H9 (cell line): ENCODE results near the gene PRODH2. TPM values are rescaled to one million over a fixed set of nuclear protein-coding genes. Genes with fewer than 3 reads are reported as not detected.

ENCODE experiments used
- DNase-seq: peaks from one replicate; pipeline ENCODE4 v3.0.0-alpha.2; 2017
- H2AFZ ChIP-seq: one replicate; pipeline ENCODE4 v1.6.1; 2013; ENCODE audit warnings: mild to moderate bottlenecking, low read length, control low read depth, moderate library complexity
- H2AK5ac ChIP-seq: 2 replicates; pipeline ENCODE4 v1.6.1; 2013; ENCODE audit warnings: low read length, control low read depth, mixed read lengths; ENCODE audit not compliant: insufficient read length
- H2BK120ac ChIP-seq: one replicate; pipeline ENCODE4 v1.6.1; 2013; ENCODE audit warnings: low read depth, mild to moderate bottlenecking, low read length, control low read depth, inconsistent platforms; ENCODE audit not compliant: poor library complexity, severe bottlenecking
- H2BK12ac ChIP-seq: 2 replicates; pipeline ENCODE4 v1.6.1; 2013; ENCODE audit warnings: low read length, control low read depth, mixed read lengths, low read depth; ENCODE audit not compliant: insufficient read length
- H2BK15ac ChIP-seq: 2 replicates; pipeline ENCODE4 v1.6.1; 2013; ENCODE audit warnings: low read depth, low read length, control low read depth
- H2BK20ac ChIP-seq: one replicate; pipeline ENCODE4 v1.6.1; 2013; ENCODE audit warnings: low read depth, mild to moderate bottlenecking, low read length, control low read depth, inconsistent platforms; ENCODE audit not compliant: poor library complexity, severe bottlenecking
- H2BK5ac ChIP-seq: 2 replicates; pipeline ENCODE4 v1.6.1; 2013; ENCODE audit warnings: low read length, control low read depth, mixed read lengths; ENCODE audit not compliant: insufficient read length
- H3K14ac ChIP-seq: 2 replicates; pipeline ENCODE4 v1.6.1; 2013; ENCODE audit warnings: low read length, control low read depth; ENCODE audit not compliant: insufficient read depth
- H3K18ac ChIP-seq: 2 replicates; pipeline ENCODE4 v1.6.1; 2013; ENCODE audit warnings: low read depth, mild to moderate bottlenecking, mixed read lengths, low read length, control low read depth; ENCODE audit not compliant: insufficient read length
- H3K23ac ChIP-seq: 2 replicates; pipeline ENCODE4 v1.6.1; 2013; ENCODE audit warnings: low read length, control low read depth, mixed read lengths, low read depth; ENCODE audit not compliant: insufficient read length
- H3K23me2 ChIP-seq: 2 replicates; pipeline ENCODE4 v1.6.1; 2013; ENCODE audit warnings: low read depth, mild to moderate bottlenecking, mixed read lengths, low read length, control low read depth; ENCODE audit not compliant: insufficient read length, poor library complexity, severe bottlenecking
- H3K27ac ChIP-seq: 2 replicates; pipeline ENCODE4 v1.5.1; 2013; ENCODE audit warnings: low read length, control low read depth, mixed read lengths, low read depth; ENCODE audit not compliant: insufficient read length
- H3K27me3 ChIP-seq: 2 replicates; pipeline ENCODE4 v1.6.1; 2013; ENCODE audit warnings: low read length, control low read depth, inconsistent platforms; ENCODE audit not compliant: insufficient read depth
- H3K4ac ChIP-seq: 2 replicates; pipeline ENCODE4 v1.6.1; 2013; ENCODE audit warnings: low read depth, mild to moderate bottlenecking, control low read depth, inconsistent platforms, low read length, moderate library complexity
- H3K4me1 ChIP-seq: 2 replicates; pipeline ENCODE4 v1.6.1; 2013; ENCODE audit warnings: low read length, control low read depth, inconsistent platforms; ENCODE audit not compliant: insufficient read depth
- H3K4me2 ChIP-seq: 2 replicates; pipeline ENCODE4 v1.6.1; 2013; ENCODE audit warnings: low read length, control low read depth, mixed read lengths; ENCODE audit not compliant: insufficient read length, insufficient read depth
- H3K56ac ChIP-seq: 2 replicates; pipeline ENCODE4 v1.6.1; 2013; ENCODE audit warnings: low read depth, mild to moderate bottlenecking, mixed read lengths, low read length, control low read depth; ENCODE audit not compliant: insufficient read length
- H3K79me1 ChIP-seq: 2 replicates; pipeline ENCODE4 v1.6.1; 2013; ENCODE audit warnings: low read depth, mild to moderate bottlenecking, moderate library complexity, low read length, control low read depth, inconsistent platforms; ENCODE audit not compliant: insufficient read depth, poor library complexity, severe bottlenecking
- H3K79me2 ChIP-seq: 2 replicates; pipeline ENCODE4 v1.6.1; 2013; ENCODE audit warnings: low read length, control low read depth, inconsistent platforms; ENCODE audit not compliant: insufficient read depth
- H3K9ac ChIP-seq: 2 replicates; pipeline ENCODE4 v1.6.1; 2013; ENCODE audit warnings: low read length, control low read depth, mixed read lengths; ENCODE audit not compliant: insufficient read length; ENCODE audit errors: extremely low read depth
- H3K9me3 ChIP-seq: one replicate; pipeline ENCODE4 v1.6.1; 2013; ENCODE audit warnings: low read depth, low read length, inconsistent platforms; ENCODE audit not compliant: control insufficient read depth
- H3T11ph ChIP-seq: one replicate; pipeline ENCODE4 v1.6.1; 2013; ENCODE audit warnings: mild to moderate bottlenecking, low read length, control low read depth, inconsistent platforms
- H4K20me1 ChIP-seq: one replicate; pipeline ENCODE4 v1.6.1; 2013; ENCODE audit not compliant: control insufficient read depth, insufficient read length, insufficient read depth
- H4K5ac ChIP-seq: 2 replicates; pipeline ENCODE4 v1.6.1; 2013; ENCODE audit warnings: low read depth, mild to moderate bottlenecking, mixed read lengths, low read length, control low read depth; ENCODE audit not compliant: insufficient read length
- H4K8ac ChIP-seq: replicated peaks from 2 replicates; pipeline ENCODE4 v1.6.1; 2013; ENCODE audit warnings: low read length, control low read depth, mixed read lengths, low read depth; ENCODE audit not compliant: insufficient read length
- H4K91ac ChIP-seq: 2 replicates; pipeline ENCODE4 v1.6.1; 2013; ENCODE audit warnings: low read depth, mild to moderate bottlenecking, moderate library complexity, mixed read lengths, low read length, control low read depth; ENCODE audit not compliant: insufficient read length
- H3K27ac Mint-ChIP-seq, 3 experiments: 2 replicates in 2 of 3; 3 replicates in 1 of 3; pipeline ENCODE4 v1.8.0; 2020 to 2021; ENCODE audit warnings: mixed read lengths in 3 of 3, mild to moderate bottlenecking in 1 of 3, moderate library complexity in 1 of 3
- H3K27me3 Mint-ChIP-seq: 2 replicates; pipeline ENCODE4 v1.8.0; 2021; ENCODE audit warnings: low read depth, mild to moderate bottlenecking, moderate library complexity, mixed read lengths
- H3K36me3 Mint-ChIP-seq, 3 experiments: 2 replicates in 2 of 3; 3 replicates in 1 of 3; pipeline ENCODE4 v1.8.0; 2020 to 2021; ENCODE audit warnings: low read depth in 3 of 3, mixed read lengths in 3 of 3; ENCODE audit not compliant: insufficient read depth in 1 of 3
- H3K4me1 Mint-ChIP-seq, 2 experiments: 2 replicates each; pipeline ENCODE4 v1.8.0; 2020; ENCODE audit warnings: mixed read lengths in 2 of 2
- H3K4me3 Mint-ChIP-seq, 2 experiments: 2 replicates in 1 of 2; 3 replicates in 1 of 2; pipeline ENCODE4 v1.8.0; 2020 to 2021; ENCODE audit warnings: mild to moderate bottlenecking in 2 of 2, mixed read lengths in 2 of 2, moderate library complexity in 1 of 2
- H3K9me3 Mint-ChIP-seq, 2 experiments: 2 replicates in 1 of 2; 3 replicates in 1 of 2; pipeline ENCODE4 v1.8.0; 2020; ENCODE audit warnings: mild to moderate bottlenecking in 2 of 2, mixed read lengths in 2 of 2, moderate library complexity in 1 of 2
- WGBS: extraction: QIAGEN DNeasy Blood & Tissue Kit; methylation state at CpG from one replicate; pipeline ENCODE4 v1.1.7; 2013; ENCODE audit warnings: missing lambda C conversion rate, low lambda C conversion rate, mixed read lengths; ENCODE audit not compliant: insufficient read length; ENCODE audit errors: extremely low coverage; 5-methylcytosine and 5-hydroxymethylcytosine counted together
- total RNA-seq: library from RNA; stranded (reverse); gene quantifications from 2 replicates; pipeline ENCODE4 v1.2.1, GENCODE V29; 2021
- TF ChIP-seq, protein P1 (sequence below): fragments of 200-600 bp; sonication (generic); conservative IDR thresholded peaks from 3 replicates; pipeline ENCODE4 v1.8.0; 2021; ENCODE audit warnings: antibody characterized with exemption, mild to moderate bottlenecking

The PRODH2 gene
- total RNA-seq, 1 experiment from 2014 or later: not detected

DNA sequence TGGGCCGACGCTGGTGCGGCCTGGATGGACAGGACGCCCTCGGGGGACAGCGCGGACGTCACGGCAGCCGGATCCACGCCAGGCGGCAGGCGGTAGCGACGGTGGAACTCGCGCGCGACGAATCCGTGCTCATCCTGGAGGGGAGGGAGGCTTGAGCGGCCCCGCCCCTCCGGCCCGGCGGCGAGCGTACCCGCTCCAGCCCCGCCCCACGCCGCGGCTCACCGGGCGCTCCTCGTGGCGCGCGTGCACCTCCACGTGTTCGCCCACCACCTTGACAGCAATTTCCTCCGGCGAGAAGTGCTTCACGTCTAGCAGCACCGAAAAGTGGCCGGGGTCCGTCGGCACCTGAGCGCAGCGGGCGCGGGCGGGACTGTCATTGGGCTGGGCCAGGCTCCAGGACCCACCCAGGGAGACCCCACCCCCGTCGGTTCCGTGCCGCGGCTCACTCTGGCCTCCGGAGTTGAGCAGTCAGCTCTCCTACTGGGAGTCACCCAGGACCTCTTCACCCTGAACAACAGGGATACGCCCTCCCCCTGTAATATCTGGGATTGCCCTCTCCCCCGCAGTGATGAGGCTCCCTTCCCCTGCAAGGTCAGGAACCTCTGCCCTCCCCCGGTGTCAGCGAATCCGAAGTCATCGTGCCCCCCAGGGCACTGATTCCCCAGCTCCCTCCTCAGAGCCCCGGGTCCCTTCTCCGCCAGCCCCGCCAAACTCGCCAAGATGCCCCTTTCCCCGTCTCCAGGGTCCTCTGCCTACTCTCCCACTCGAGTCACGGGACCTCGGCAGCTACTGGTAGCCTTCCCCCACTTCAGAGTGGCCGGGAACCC, 56.9 kb downstream of the PRODH2 start:
- Histone ChIP-seq H4K8ac (no peak overlapping the region), H2AFZ (no peak overlapping the region), H3T11ph (no peak overlapping the region), H3K27me3 (no peaks in the 10 kb centered on the region), H4K5ac (no peak overlapping the region), H2BK15ac (no peak overlapping the region), H3K4ac (no peak overlapping the region), H3K56ac (no peak overlapping the region), H3K79me1 (no peaks in the 10 kb centered on the region), H3K14ac (0 out of 2 replicates have a peak overlapping the region, but pooled peaks have one; percentile 11), H3K9ac (no peak overlapping the region), H2AK5ac (no peak overlapping the region), H3K23ac (no peak overlapping the region), H3K79me2 (no peaks in the 10 kb centered on the region), H3K23me2 (peaks cover 15% of the 10 kb centered on the region), H3K18ac (no peak overlapping the region), H3K9me3 (no peaks in the 10 kb centered on the region), H4K91ac (no peak overlapping the region), H3K27ac (no peak overlapping the region), H2BK12ac (no peak overlapping the region), H3K4me1 (no peaks in the 10 kb centered on the region), H3K4me2 (peak overlapping the region; percentile 43), H2BK120ac (no peak overlapping the region), H4K20me1 (no peaks in the 10 kb centered on the region), H2BK5ac (no peak overlapping the region), H2BK20ac (no peak overlapping the region)
- TF ChIP-seq, protein P1, sequence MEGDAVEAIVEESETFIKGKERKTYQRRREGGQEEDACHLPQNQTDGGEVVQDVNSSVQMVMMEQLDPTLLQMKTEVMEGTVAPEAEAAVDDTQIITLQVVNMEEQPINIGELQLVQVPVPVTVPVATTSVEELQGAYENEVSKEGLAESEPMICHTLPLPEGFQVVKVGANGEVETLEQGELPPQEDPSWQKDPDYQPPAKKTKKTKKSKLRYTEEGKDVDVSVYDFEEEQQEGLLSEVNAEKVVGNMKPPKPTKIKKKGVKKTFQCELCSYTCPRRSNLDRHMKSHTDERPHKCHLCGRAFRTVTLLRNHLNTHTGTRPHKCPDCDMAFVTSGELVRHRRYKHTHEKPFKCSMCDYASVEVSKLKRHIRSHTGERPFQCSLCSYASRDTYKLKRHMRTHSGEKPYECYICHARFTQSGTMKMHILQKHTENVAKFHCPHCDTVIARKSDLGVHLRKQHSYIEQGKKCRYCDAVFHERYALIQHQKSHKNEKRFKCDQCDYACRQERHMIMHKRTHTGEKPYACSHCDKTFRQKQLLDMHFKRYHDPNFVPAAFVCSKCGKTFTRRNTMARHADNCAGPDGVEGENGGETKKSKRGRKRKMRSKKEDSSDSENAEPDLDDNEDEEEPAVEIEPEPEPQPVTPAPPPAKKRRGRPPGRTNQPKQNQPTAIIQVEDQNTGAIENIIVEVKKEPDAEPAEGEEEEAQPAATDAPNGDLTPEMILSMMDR: no peak
- Mint-ChIP-seq H3K27me3 (peaks cover 7% of the 10 kb centered on the region), H3K4me1 (peaks cover 12 to 23% of the 10 kb centered on the region in 2 experiments), H3K4me3 (peak overlapping the region; percentile 58 to 78), H3K36me3 (peaks cover 0 to 17% (median 13%) of the 10 kb centered on the region in 3 experiments; a peak in 5 of 7 replicates), H3K9me3 (no peaks in the 10 kb centered on the region), H3K27ac (peak overlapping the region in 2 of 3 experiments; percentile 53 to 64; a peak in 2 of 7 replicates)
- DNase-seq: peak; percentile 39
- WGBS: no CpG with 5 or more reads among the region's 74 CpGs
